RWPE1 (cell line): ENCODE results near the gene SOCS3.

Source experiments
- CTCF ChIA-PET: fragments of 350-600 bp; sonication (Branson Sonifier 250); formaldehyde crosslinking; extraction: SDS; loops from one replicate; lab custom pipeline; 2021; lab: Yijun Ruan, JAX
- POLR2A ChIA-PET: fragments of 400-600 bp; formaldehyde crosslinking; extraction: SDS; loops from one replicate; lab custom pipeline; 2020; ENCODE audit warnings: antibody characterized with exemption; ENCODE audit not compliant: low non-redundant PET; lab: Yijun Ruan, JAX
- DNase-seq: peaks from one replicate; pipeline ENCODE4 v3.0.0; 2012; ENCODE audit warnings: low spot score
- H3K27ac ChIP-seq: fragments of 450-650 bp; 2 replicates; pipeline ENCODE4 v1.5.1; 2017
- TF ChIP-seq, protein P1 (sequence below): fragments of 450-650 bp; conservative IDR thresholded peaks from 2 replicates; pipeline ENCODE4 v1.5.1; 2017; ENCODE audit warnings: low read depth, mild to moderate bottlenecking

The SOCS3 gene

GRCh38 chr17:78374189-78374588, 14.3 kb upstream of the SOCS3 start:
- ChIA-PET POLR2A (no interaction called here), CTCF (interaction anchor here (1.8 kb wide), 1 partner anchor 13 kb away, joined by 6 read pairs; no protein-coding TSS in a partner anchor)
- TF ChIP-seq, protein P1, sequence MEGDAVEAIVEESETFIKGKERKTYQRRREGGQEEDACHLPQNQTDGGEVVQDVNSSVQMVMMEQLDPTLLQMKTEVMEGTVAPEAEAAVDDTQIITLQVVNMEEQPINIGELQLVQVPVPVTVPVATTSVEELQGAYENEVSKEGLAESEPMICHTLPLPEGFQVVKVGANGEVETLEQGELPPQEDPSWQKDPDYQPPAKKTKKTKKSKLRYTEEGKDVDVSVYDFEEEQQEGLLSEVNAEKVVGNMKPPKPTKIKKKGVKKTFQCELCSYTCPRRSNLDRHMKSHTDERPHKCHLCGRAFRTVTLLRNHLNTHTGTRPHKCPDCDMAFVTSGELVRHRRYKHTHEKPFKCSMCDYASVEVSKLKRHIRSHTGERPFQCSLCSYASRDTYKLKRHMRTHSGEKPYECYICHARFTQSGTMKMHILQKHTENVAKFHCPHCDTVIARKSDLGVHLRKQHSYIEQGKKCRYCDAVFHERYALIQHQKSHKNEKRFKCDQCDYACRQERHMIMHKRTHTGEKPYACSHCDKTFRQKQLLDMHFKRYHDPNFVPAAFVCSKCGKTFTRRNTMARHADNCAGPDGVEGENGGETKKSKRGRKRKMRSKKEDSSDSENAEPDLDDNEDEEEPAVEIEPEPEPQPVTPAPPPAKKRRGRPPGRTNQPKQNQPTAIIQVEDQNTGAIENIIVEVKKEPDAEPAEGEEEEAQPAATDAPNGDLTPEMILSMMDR, result no peak
- H3K27ac ChIP-seq, result no peak overlapping the region
- DNase-seq, result no peak

DNA sequence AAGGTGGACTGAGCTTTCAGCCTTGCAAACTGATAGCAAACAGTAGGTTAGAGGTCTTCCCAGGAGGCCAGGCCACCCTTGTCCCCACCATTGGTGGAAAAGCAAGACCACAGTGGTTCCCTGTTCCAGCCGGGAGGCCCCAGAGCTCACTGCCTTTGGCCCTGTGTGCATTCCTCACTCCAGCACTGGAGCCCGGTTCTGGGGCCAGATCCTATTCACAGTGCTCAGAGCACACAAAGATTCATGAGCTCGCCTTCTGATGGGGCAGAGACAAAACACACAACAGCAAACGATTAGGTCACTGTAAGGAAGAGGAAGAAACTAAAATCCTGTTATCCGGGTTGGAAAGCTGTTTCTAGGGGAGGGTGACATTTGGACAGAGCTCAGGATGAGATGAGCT, 13.0 kb upstream of the SOCS3 start:
- H3K27ac ChIP-seq, result no peak overlapping the region
- ChIA-PET POLR2A (interaction anchor here (0.5 kb wide), 1 partner anchor 192 kb away, joined by 3 read pairs; no protein-coding TSS in a partner anchor), CTCF (interaction anchor here (1.3 kb wide), 1 partner anchor 12 kb away, joined by 5 read pairs; no protein-coding TSS in a partner anchor)
- no peak for DNase-seq
- TF ChIP-seq, protein P1, result no peak

DNA sequence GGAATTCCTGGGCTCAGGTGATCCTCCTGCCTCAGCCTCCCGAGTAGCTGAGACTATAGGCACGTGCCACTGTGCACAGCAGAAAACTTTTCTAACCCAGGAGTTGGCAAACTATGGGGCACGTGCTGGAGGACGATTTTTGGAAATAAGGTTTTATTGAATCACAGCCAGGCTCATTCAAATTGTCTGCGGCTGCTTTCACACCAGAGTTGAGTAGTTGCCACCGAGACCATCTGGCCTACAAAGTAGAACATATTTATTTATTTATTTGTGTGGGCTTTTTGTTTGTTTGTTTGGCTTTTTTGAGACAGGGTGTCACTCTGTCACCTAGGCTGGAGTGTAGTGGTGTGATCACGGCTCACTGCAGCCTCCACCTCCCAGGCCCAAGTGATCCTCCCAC, 11.2 kb upstream of the SOCS3 start:
- POLR2A ChIA-PET, result no interaction called here
- no peak overlapping the region for H3K27ac ChIP-seq
- CTCF ChIA-PET, result interaction anchor here (1.7 kb wide), 1 partner anchor 51 kb away, joined by 10 read pairs; no protein-coding TSS in a partner anchor
- no peak for DNase-seq
- TF ChIP-seq, protein P1, result no peak

GRCh38 chr17:78369791-78370381, 10.0 kb upstream of the SOCS3 start:
- TF ChIP-seq, protein P1, result no peak
- ChIA-PET POLR2A (no interaction called here), CTCF (interaction anchor here (0.6 to 1.7 kb wide), 4 partner anchors 9 to 338 kb away, joined by 4 to 18 read pairs (median 7); no protein-coding TSS in a partner anchor)
- DNase-seq, result no peak
- H3K27ac ChIP-seq, result no peak overlapping the region

DNA sequence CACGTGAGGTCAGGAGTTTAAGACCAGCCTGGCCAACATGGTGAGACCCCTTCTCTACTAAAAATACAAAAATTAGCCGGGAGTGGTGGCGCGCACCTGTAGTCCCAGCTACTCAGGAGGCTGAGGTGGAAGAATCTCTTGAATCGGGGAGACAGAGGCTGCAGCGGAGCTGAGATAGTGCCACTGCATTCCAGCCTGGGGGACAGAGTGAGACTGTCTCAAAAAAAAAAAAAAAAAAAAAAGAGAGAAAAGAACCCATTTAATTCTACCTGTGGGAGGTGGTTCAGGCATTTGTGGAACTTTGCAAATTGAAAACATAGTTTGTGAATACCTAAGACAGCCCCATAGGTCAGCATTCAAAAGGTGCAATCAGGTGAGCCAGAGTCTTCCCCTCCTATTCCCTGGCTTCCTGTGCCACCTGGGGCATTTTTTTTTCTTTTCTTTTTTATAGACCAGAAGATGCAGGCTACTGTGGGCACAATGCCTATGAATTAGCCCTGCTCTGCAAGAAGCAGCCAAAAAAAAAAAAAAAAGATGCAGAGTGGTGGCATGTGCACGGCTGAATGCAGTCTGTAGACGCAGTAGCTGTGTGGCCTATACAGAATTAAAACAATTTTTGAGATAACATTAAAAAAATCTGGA, 9.1 kb upstream of the SOCS3 start:
- H3K27ac ChIP-seq, result no peak overlapping the region
- no peak for DNase-seq
- ChIA-PET CTCF (interaction anchor here (0.6 to 1.6 kb wide), 3 partner anchors 8 to 339 kb away, joined by 4 to 18 read pairs (median 4); no protein-coding TSS in a partner anchor), POLR2A (no interaction called here)
- TF ChIP-seq, protein P1, result no peak

- no peak overlapping the region for H3K27ac ChIP-seq
Observed at GRCh38 chr17:78368348-78368747, 8.5 kb upstream of the SOCS3 start.

More at GRCh38 chr17:78368348-78368747, 8.5 kb upstream of the SOCS3 start:
- ChIA-PET POLR2A (no interaction called here), CTCF (interaction anchor here (1.0 kb wide), 1 partner anchor 23 kb away, joined by 4 read pairs; no protein-coding TSS in a partner anchor)
- TF ChIP-seq, protein P1, result no peak
- DNase-seq, result no peak
